Measurements from ENCODE around the gene LTA4H.

LTA4H gene

GRCh38 chr12:95977764-95978305, 57.6 kb downstream of the LTA4H start:
- Histone ChIP-seq H3K27ac (ENCODE audit: extremely low read depth, low read depth, low read length) (no peak overlapping the region), H3K36me3 (ENCODE audit: control insufficient read depth in 2 of 2, insufficient read depth in 1 of 2, low read length in 2 of 2) (no peaks in the 10 kb centered on the region), H3K4me1 (ENCODE audit: control insufficient read depth, insufficient read depth, low read length) (no peaks in the 10 kb centered on the region), H3K9me3 (ENCODE audit: control insufficient read depth, insufficient read depth, low read depth, low read length) (no peaks in the 10 kb centered on the region), H3K4me3 (ENCODE audit: low read depth, low read length) (no peak overlapping the region)
- TF ChIP-seq KLF1 (tag by site-specific recombination; IDR thresholded peaks at IDR 0.05) (no peak), ZNF776 (tag by site-specific recombination; IDR thresholded peaks at IDR 0.05; ENCODE audit: borderline replicate concordance) (no peak), ZNF677 (tag by site-specific recombination; IDR thresholded peaks at IDR 0.05) (no peak), ZNF624 (tag by site-specific recombination; IDR thresholded peaks at IDR 0.05) (no peak), ZNF280C (tag by site-specific recombination; IDR thresholded peaks at IDR 0.05) (no peak), ZNF610 (tag by site-specific recombination; IDR thresholded peaks at IDR 0.05; ENCODE audit: borderline replicate concordance) (no peak), GLI2 (tag by site-specific recombination; IDR thresholded peaks at IDR 0.05; ENCODE audit: borderline replicate concordance, low read depth) (no peak), ZNF692 (tag by site-specific recombination; IDR thresholded peaks at IDR 0.05) (no peak), ZNF2 (tag by site-specific recombination; IDR thresholded peaks at IDR 0.05) (no peak), ZNF449 (tag by site-specific recombination; IDR thresholded peaks at IDR 0.05) (no peak), ZNF311 (tag by site-specific recombination; IDR thresholded peaks at IDR 0.05; ENCODE audit: borderline replicate concordance) (no peak), ELK4 (IDR thresholded peaks at IDR 0.05; ENCODE audit: borderline replicate concordance, low read depth, low read length) (no peak), ZNF16 (tag by site-specific recombination; IDR thresholded peaks at IDR 0.05; ENCODE audit: low read depth) (no peak), ZNF658 (tag by site-specific recombination; IDR thresholded peaks at IDR 0.05) (no peak), INSM2 (tag by site-specific recombination; IDR thresholded peaks at IDR 0.05) (no peak), ZNF223 (tag by site-specific recombination; IDR thresholded peaks at IDR 0.05) (no peak)
- ChIA-PET POLR2A (no interaction called here), CTCF (interaction anchor here (2.2 kb wide), 1 partner anchor 60 kb away, joined by 7 read pairs; no protein-coding TSS in a partner anchor)

- Histone ChIP-seq H3K4me1 (ENCODE audit: control insufficient read depth, insufficient read depth, low read length) (no peaks in the 10 kb centered on the region), H3K9me3 (ENCODE audit: control insufficient read depth, insufficient read depth, low read depth, low read length) (no peaks in the 10 kb centered on the region), H3K4me3 (ENCODE audit: low read depth, low read length) (no peak overlapping the region), H3K27ac (ENCODE audit: extremely low read depth, low read depth, low read length) (no peak overlapping the region), H3K36me3 (ENCODE audit: control insufficient read depth in 2 of 2, insufficient read depth in 1 of 2, low read length in 2 of 2) (no peaks in the 10 kb centered on the region)
- CTCF ChIA-PET = interaction anchor here (0.6 to 2.2 kb wide), 3 partner anchors 14 to 58 kb away, joined by 3 to 7 read pairs (median 3); no protein-coding TSS in a partner anchor
- TF ChIP-seq ZNF639 (tag by site-specific recombination; IDR thresholded peaks at IDR 0.05) (no peak), ZBTB11 (tag by site-specific recombination; conservative IDR thresholded peaks at IDR 0.05; ENCODE audit: low read depth) (no peak), ZNF26 (tag by site-specific recombination; IDR thresholded peaks at IDR 0.05) (peak; percentile 55; the same call in 1 of the 2 replicates)
- POLR2A ChIA-PET = no interaction called here
Observed at GRCh38 chr12:95976416-95976832, 59.0 kb downstream of the LTA4H start.

All from HEK293 (cell line).